ENCODE results near the gene STAC. TPM values are rescaled to one million over a fixed set of nuclear protein-coding genes. Genes with fewer than 3 reads are reported as not detected.

STAC gene
- total and polyA plus RNA-seq, 8 donors = 0.29 to 7.2 (median 0.61) TPM; not detected in 4

DNA sequence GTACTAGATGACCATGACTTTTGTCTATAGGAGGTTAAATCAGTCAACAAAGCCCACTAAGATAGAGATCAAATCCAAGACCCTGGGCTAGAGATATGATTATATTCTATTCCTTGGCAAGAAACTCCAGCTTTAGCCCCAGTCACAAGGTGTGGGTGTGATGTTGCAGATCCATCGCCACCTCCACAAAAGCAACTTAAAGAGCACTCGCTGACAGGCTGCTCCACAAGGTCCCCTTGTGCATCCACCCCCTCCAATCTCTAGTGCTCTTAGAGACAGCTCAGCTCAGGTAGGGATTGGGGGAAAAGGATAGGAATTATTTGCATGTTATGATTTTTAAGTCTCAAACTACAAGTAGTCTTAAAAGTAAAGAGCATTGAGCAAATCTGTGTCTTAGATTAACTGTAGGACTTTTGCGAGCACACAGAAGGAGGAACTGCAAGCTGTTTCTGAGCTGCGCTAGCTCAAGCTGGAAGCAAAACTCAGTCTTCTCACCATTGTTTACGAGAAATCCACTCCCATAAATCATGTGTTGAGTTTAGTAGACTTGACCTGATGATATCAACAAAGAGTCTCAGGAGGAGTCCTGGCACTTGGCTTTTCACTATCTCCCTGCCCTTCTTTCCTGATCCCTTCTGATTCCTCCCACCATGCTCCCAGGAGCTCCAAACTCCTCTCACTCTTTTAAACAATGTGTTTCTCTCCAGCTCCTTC, 177.6 kb downstream of the STAC start:
- Histone ChIP-seq H3K9me3 (no peaks in the 10 kb centered on the region), H3K4me1 (no peaks in the 10 kb centered on the region), H3K27me3 (no peaks in the 10 kb centered on the region), H3K36me3 (no peaks in the 10 kb centered on the region), H3K27ac (no peak overlapping the region), H3K4me3 (no peak overlapping the region)
- 68 to 76% (median 73%) methylated on average over 5 of the region's 5 CpGs for WGBS, 5 donors
- intact Hi-C loops (cut with DNase I; ENCODE audit: low total_unique reads) = no loop called here
- TF ChIP-seq CTCF (IDR thresholded peaks at IDR 0.05) (no peak), POLR2AphosphoS5 (IDR thresholded peaks at IDR 0.05) (no peak), POLR2A (IDR thresholded peaks at IDR 0.05) (no peak), EP300 (IDR thresholded peaks at IDR 0.05) (no peak)
- no peak for DNase-seq

DNA sequence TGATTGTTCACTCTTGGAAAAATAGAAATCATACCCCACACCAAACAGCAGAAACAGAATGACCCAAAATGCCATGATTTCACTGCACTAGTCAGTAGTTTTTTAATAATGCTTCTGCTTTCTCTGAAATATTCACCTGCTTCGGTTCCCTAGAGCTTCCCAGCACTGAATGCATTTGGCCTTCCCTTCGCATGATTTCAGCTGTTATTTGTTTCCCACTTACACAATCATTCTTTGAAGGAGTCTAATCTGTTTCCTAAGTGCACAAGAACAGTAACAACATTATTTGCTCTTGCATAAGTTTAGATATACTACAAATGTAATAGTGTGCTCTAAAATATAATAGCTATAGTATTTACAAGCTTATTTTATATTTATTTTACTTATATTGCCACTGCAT, 178.7 kb downstream of the STAC start:
- WGBS, 5 donors = 29 to 48% (median 42%) methylated on average over 2 of the region's 2 CpGs

DNA sequence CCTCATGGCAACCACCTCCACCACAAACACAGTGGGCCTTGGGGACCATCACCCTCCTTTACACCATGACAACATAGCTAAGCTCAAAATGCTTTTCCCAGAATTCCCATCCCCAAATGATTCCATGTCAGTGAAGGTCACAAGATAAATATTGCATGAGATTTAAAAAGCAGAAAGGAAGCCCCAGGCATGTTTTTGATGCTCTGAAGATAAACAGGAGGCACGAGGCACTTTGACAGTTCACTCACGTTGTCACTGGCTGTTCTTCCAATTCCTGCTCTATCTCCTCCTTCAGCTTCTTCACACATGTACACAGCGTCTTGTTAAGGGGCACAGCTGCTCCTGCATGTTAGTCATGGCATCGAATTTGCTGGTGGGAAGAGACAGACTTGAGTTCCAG, 180.4 kb downstream of the STAC start:
- WGBS, 5 donors = 32 to 63% (median 53%) methylated on average over 4 of the region's 4 CpGs
- no peak overlapping the region for H3K4me3 ChIP-seq
- no peak overlapping the region for H3K27ac ChIP-seq
- DNase-seq = no peak
- no peak for TF ChIP-seq POLR2A (IDR thresholded peaks at IDR 0.05)
- no peak for TF ChIP-seq EP300 (IDR thresholded peaks at IDR 0.05)
- intact Hi-C loops (cut with DNase I; ENCODE audit: low total_unique reads) = no loop called here
- no peaks in the 10 kb centered on the region for H3K27me3 ChIP-seq
- H3K36me3 ChIP-seq = no peaks in the 10 kb centered on the region
- no peaks in the 10 kb centered on the region for H3K4me1 ChIP-seq
- no peaks in the 10 kb centered on the region for H3K9me3 ChIP-seq

More for the DNA sequence above, 178.7 kb downstream of the STAC start:
- no peak for DNase-seq
- H3K4me3 ChIP-seq = no peak overlapping the region
- no peak overlapping the region for H3K27ac ChIP-seq
- H3K27me3 ChIP-seq = no peaks in the 10 kb centered on the region
- intact Hi-C loops (cut with DNase I; ENCODE audit: low total_unique reads) = no loop called here
- no peaks in the 10 kb centered on the region for H3K9me3 ChIP-seq
- H3K36me3 ChIP-seq = no peaks in the 10 kb centered on the region
- TF ChIP-seq POLR2A (IDR thresholded peaks at IDR 0.05) (no peak), POLR2AphosphoS5 (IDR thresholded peaks at IDR 0.05) (no peak), EP300 (IDR thresholded peaks at IDR 0.05) (no peak), CTCF (IDR thresholded peaks at IDR 0.05) (no peak)
- H3K4me1 ChIP-seq = no peaks in the 10 kb centered on the region

DNA sequence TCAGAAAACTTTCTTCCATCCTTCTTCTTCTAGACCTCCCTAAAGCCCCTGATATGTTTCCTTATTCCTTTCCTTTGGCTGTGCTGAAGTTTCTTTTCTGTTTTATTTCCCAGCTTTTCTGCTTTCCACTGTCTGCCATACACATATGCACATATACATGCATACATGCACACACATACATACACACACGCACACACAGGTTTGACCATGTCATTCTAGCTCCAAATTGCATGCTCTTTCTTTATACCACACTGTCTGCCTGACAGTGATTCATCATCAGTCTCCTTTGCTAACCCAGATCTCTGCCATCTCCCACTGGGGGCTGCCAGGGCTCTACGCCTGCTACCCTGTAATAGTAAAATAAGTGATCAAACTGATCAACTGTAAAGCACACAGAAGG, 181.3 kb downstream of the STAC start:
- Histone ChIP-seq H3K4me1 (no peaks in the 10 kb centered on the region), H3K27me3 (no peaks in the 10 kb centered on the region), H3K27ac (no peak overlapping the region), H3K36me3 (no peaks in the 10 kb centered on the region), H3K9me3 (peaks cover 0 to 4% (median 2%) of the 10 kb centered on the region in 4 donors), H3K4me3 (no peak overlapping the region)
- intact Hi-C loops (cut with DNase I; ENCODE audit: low total_unique reads) = no loop called here
- no peak for DNase-seq
- TF ChIP-seq CTCF (IDR thresholded peaks at IDR 0.05) (no peak), POLR2A (IDR thresholded peaks at IDR 0.05) (no peak), EP300 (IDR thresholded peaks at IDR 0.05) (no peak), POLR2AphosphoS5 (IDR thresholded peaks at IDR 0.05) (no peak)
- WGBS, 5 donors = 79 to 91% (median 82%) methylated on average over 2 of the region's 2 CpGs

GRCh38 chr3:36562945-36563344, 182.6 kb downstream of the STAC start:
- Histone ChIP-seq H3K9me3 (peaks cover 0 to 10% (median 2%) of the 10 kb centered on the region in 4 donors), H3K27me3 (no peaks in the 10 kb centered on the region), H3K27ac (no peak overlapping the region), H3K36me3 (no peaks in the 10 kb centered on the region), H3K4me1 (no peaks in the 10 kb centered on the region), H3K4me3 (no peak overlapping the region)
- DNase-seq = no peak
- TF ChIP-seq POLR2AphosphoS5 (IDR thresholded peaks at IDR 0.05) (no peak), EP300 (IDR thresholded peaks at IDR 0.05) (no peak), CTCF (IDR thresholded peaks at IDR 0.05) (no peak), POLR2A (IDR thresholded peaks at IDR 0.05) (no peak)
- 61 to 75% (median 72%) methylated on average over 1 of the region's 1 CpG for WGBS, 5 donors
- intact Hi-C loops (cut with DNase I; ENCODE audit: low total_unique reads) = no loop called here

Data from stomach (tissue), 9 donors.